WTC11 (cell line): ENCODE results near the gene LDLR.

Experiments used
- FOXK1 ChIP-seq: sonication (generic); formaldehyde crosslinking; IDR thresholded peaks from 2 replicates; pipeline ENCODE4 v1.8.0; 2022; ENCODE audit warnings: mild to moderate bottlenecking, moderate library complexity, missing genetic modification reagents
- FOXP4 ChIP-seq: sonication (generic); formaldehyde crosslinking; IDR thresholded peaks from 2 replicates; pipeline ENCODE4 v1.8.0; 2022; ENCODE audit warnings: mild to moderate bottlenecking, missing genetic modification reagents
- IRF1 ChIP-seq: sonication (generic); formaldehyde crosslinking; IDR thresholded peaks from 2 replicates; pipeline ENCODE4 v1.8.0; 2023; ENCODE audit warnings: missing genetic modification reagents
- JUN ChIP-seq: sonication (generic); formaldehyde crosslinking; IDR thresholded peaks from 2 replicates; pipeline ENCODE4 v1.8.0; 2023; ENCODE audit warnings: mild to moderate bottlenecking, missing genetic modification reagents
- MAX ChIP-seq: sonication (generic); formaldehyde crosslinking; IDR thresholded peaks from 2 replicates; pipeline ENCODE4 v1.8.0; 2022; ENCODE audit warnings: mild to moderate bottlenecking, missing genetic modification reagents
- TCF7 ChIP-seq: sonication (generic); formaldehyde crosslinking; IDR thresholded peaks from 2 replicates; pipeline ENCODE4 v1.8.0; 2022; ENCODE audit warnings: mild to moderate bottlenecking, low read depth, missing genetic modification reagents, moderate library complexity
- TEAD4 ChIP-seq: sonication (generic); formaldehyde crosslinking; IDR thresholded peaks from 2 replicates; pipeline ENCODE4 v1.8.0; 2022; ENCODE audit warnings: mild to moderate bottlenecking, missing genetic modification reagents
- USF1 ChIP-seq: sonication (generic); formaldehyde crosslinking; IDR thresholded peaks from 2 replicates; pipeline ENCODE4 v1.8.0; 2022; ENCODE audit warnings: mild to moderate bottlenecking, missing genetic modification reagents
- ZNF121 ChIP-seq: sonication (generic); formaldehyde crosslinking; IDR thresholded peaks from 2 replicates; pipeline ENCODE4 v1.8.0; 2023; ENCODE audit warnings: missing genetic modification reagents
- ZNF263 ChIP-seq: sonication (generic); formaldehyde crosslinking; IDR thresholded peaks from 2 replicates; pipeline ENCODE4 v1.8.1; 2022; ENCODE audit warnings: low read depth, mild to moderate bottlenecking, moderate library complexity, missing genetic modification reagents
- ZNF317 ChIP-seq: sonication (generic); formaldehyde crosslinking; IDR thresholded peaks from 2 replicates; pipeline ENCODE4 v1.8.1; 2023; ENCODE audit warnings: low read depth, mild to moderate bottlenecking, moderate library complexity, missing genetic modification reagents, borderline replicate concordance
- TF ChIP-seq, protein P1 (sequence below): fragments of 200-600 bp; IDR thresholded peaks from 2 replicates; pipeline ENCODE4 v1.8.0; 2022; ENCODE audit warnings: antibody characterized with exemption
- TF ChIP-seq, protein P2 (sequence below): fragments of 250-450 bp; sonication (Bioruptor Pico); IDR thresholded peaks from 2 replicates; pipeline ENCODE4 v2.1.2; 2022; ENCODE audit warnings: mild to moderate bottlenecking, moderate library complexity

DNA sequence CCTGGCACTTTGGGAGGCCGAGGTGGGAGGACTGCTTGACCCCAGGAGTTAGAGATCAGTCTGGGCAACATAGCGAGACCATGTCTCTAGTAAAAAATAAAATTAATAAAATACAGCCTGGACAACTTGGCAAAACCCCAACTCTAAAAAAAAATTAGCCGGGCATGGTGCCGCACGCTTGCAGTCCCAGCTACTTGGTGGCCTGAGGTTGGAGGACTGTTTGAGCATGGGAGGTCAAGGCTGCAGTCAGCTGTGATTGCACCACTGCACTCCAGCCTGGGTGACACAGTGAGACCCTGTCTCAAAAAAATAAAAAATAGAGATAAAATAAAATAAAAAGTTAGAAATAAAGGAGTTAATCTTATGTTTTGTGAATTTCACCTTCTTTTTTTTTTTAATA, 81.9 kb downstream of the LDLR start:
- TF ChIP-seq ZNF121 (CRISPR knock-in tag) (no peak), FOXP4 (no peak), USF1 (CRISPR knock-in tag) (no peak), TEAD4 (CRISPR knock-in tag) (no peak), MAX (no peak), ZNF317 (no peak), ZNF263 (no peak), IRF1 (CRISPR knock-in tag) (no peak), JUN (no peak), TCF7 (CRISPR knock-in tag) (no peak), FOXK1 (no peak)
- TF ChIP-seq, protein P1, sequence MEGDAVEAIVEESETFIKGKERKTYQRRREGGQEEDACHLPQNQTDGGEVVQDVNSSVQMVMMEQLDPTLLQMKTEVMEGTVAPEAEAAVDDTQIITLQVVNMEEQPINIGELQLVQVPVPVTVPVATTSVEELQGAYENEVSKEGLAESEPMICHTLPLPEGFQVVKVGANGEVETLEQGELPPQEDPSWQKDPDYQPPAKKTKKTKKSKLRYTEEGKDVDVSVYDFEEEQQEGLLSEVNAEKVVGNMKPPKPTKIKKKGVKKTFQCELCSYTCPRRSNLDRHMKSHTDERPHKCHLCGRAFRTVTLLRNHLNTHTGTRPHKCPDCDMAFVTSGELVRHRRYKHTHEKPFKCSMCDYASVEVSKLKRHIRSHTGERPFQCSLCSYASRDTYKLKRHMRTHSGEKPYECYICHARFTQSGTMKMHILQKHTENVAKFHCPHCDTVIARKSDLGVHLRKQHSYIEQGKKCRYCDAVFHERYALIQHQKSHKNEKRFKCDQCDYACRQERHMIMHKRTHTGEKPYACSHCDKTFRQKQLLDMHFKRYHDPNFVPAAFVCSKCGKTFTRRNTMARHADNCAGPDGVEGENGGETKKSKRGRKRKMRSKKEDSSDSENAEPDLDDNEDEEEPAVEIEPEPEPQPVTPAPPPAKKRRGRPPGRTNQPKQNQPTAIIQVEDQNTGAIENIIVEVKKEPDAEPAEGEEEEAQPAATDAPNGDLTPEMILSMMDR, result no peak
- TF ChIP-seq, protein P2, sequence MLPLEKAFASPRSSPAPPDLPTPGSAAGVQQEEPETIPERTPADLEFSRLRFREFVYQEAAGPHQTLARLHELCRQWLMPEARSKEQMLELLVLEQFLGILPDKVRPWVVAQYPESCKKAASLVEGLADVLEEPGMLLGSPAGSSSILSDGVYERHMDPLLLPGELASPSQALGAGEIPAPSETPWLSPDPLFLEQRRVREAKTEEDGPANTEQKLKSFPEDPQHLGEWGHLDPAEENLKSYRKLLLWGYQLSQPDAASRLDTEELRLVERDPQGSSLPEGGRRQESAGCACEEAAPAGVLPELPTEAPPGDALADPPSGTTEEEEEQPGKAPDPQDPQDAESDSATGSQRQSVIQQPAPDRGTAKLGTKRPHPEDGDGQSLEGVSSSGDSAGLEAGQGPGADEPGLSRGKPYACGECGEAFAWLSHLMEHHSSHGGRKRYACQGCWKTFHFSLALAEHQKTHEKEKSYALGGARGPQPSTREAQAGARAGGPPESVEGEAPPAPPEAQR, result no peak
